ENCODE results near the gene TMEM150B.

TMEM150B gene

DNA sequence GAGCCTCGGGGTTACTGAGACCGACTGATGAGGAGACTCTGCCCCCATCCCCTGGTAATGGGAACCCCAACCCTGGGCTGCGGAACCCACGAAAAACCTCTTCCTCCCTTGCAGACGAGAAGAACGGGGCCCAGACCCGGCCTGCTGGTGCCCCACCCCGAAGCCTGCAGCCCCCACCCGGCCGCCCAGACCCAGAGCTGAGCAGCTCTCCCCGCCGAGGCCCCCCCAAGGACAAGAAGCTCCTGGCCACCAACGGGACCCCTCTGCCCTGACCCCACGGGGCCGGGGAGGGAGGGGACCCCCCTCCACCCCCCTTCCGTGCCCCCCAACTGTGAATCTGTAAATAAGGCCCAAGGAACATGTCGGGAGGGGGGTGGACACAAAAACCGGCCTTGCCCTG is 13.3 kb downstream of the TMEM150B start:
- H3K4me2 ChIP-seq (ENCODE audit: low read length), result no peak overlapping the region
- no peaks in the 10 kb centered on the region for H3K36me3 ChIP-seq (ENCODE audit: control insufficient read depth, low read length)
- no peaks in the 10 kb centered on the region for H3F3A ChIP-seq (ENCODE audit: control insufficient read depth, insufficient read depth)
- no peak overlapping the region for H3K27ac ChIP-seq (ENCODE audit: low read depth, low read length)
- H3K9me2 ChIP-seq (replicated peaks; ENCODE audit: control insufficient read depth, low read length), result no peaks in the 10 kb centered on the region
- no peaks in the 10 kb centered on the region; the same call in 1 of the 2 replicates for H3K27me3 ChIP-seq (ENCODE audit: control insufficient read depth, low read length)
- H3K4me1 ChIP-seq (ENCODE audit: control insufficient read depth, low read length), result peaks cover 38% of the 10 kb centered on the region
- H3K79me2 ChIP-seq (ENCODE audit: control insufficient read depth, low read length), result no peaks in the 10 kb centered on the region
- TF ChIP-seq, protein P1, sequence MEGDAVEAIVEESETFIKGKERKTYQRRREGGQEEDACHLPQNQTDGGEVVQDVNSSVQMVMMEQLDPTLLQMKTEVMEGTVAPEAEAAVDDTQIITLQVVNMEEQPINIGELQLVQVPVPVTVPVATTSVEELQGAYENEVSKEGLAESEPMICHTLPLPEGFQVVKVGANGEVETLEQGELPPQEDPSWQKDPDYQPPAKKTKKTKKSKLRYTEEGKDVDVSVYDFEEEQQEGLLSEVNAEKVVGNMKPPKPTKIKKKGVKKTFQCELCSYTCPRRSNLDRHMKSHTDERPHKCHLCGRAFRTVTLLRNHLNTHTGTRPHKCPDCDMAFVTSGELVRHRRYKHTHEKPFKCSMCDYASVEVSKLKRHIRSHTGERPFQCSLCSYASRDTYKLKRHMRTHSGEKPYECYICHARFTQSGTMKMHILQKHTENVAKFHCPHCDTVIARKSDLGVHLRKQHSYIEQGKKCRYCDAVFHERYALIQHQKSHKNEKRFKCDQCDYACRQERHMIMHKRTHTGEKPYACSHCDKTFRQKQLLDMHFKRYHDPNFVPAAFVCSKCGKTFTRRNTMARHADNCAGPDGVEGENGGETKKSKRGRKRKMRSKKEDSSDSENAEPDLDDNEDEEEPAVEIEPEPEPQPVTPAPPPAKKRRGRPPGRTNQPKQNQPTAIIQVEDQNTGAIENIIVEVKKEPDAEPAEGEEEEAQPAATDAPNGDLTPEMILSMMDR (IDR thresholded peaks at IDR 0.05; ENCODE audit: low read depth, low read length, poor library complexity, severe bottlenecking), result no peak
- TF ChIP-seq EZH2phosphoT487 (IDR thresholded peaks at IDR 0.05; ENCODE audit: borderline replicate concordance, low read length), result no peak
- H4K20me1 ChIP-seq (ENCODE audit: control insufficient read depth, insufficient read depth, low read depth, low read length), result no peaks in the 10 kb centered on the region
- no peak overlapping the region for H3K4me3 ChIP-seq (ENCODE audit: low read length)
- H3K9me3 ChIP-seq (ENCODE audit: control insufficient read depth, insufficient read depth, low read length), result no peaks in the 10 kb centered on the region

DNA sequence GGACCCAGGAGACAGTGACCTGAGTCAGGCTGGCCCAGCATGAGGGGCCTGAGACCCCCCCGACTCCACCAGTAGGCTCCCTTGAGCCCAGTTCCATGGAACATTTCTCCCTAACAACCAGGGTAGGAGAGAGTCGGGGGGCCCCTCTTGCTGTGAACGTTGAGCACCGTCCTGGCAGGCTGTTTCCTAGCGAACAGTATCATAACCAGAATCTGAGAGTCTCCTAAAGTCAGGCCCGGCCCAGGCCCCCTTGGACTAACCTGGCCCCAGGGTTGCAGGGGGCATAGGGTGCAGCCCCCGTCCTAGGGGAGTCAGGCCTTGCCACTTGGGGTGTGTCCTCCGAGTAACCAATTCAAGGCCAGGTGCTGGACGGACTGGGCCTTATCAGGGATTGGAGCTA is 13.7 kb downstream of the TMEM150B start:
- Histone ChIP-seq H3K36me3 (ENCODE audit: control insufficient read depth, low read length) (no peaks in the 10 kb centered on the region), H4K20me1 (ENCODE audit: control insufficient read depth, insufficient read depth, low read depth, low read length) (no peaks in the 10 kb centered on the region), H3K4me2 (ENCODE audit: low read length) (no peak overlapping the region), H3K9me3 (ENCODE audit: control insufficient read depth, insufficient read depth, low read length) (no peaks in the 10 kb centered on the region), H3K27me3 (ENCODE audit: control insufficient read depth, low read length) (no peaks in the 10 kb centered on the region; the same call in 1 of the 2 replicates), H3K4me1 (ENCODE audit: control insufficient read depth, low read length) (peaks cover 38% of the 10 kb centered on the region), H3K4me3 (ENCODE audit: low read length) (no peak overlapping the region), H3K27ac (ENCODE audit: low read depth, low read length) (no peak overlapping the region), H3K9me2 (replicated peaks; ENCODE audit: control insufficient read depth, low read length) (no peaks in the 10 kb centered on the region), H3F3A (ENCODE audit: control insufficient read depth, insufficient read depth) (no peaks in the 10 kb centered on the region), H3K79me2 (ENCODE audit: control insufficient read depth, low read length) (no peaks in the 10 kb centered on the region)
- TF ChIP-seq, protein P1 (IDR thresholded peaks at IDR 0.05; ENCODE audit: low read depth, low read length, poor library complexity, severe bottlenecking), result no peak
- TF ChIP-seq EZH2phosphoT487 (IDR thresholded peaks at IDR 0.05; ENCODE audit: borderline replicate concordance, low read length), result no peak

DNA sequence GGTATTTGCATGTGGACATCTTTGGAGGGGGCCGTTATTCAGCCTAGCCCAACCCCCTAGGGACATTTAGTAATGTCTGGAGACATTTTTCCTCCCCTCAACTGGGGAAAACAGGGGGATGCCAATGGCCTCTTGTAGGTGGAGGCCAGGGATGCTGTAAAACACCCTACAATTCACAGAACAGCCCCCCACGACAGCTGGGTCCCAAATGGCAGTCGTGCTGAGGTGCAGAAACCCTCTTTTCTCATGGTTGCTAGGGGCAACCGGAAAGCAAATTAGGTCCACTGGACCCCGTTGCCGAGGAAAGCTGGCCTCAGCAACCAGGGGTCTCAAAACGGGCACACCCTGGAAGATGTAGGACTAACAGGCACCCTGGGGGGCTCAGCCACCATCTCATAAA is 14.6 kb downstream of the TMEM150B start:
- no peaks in the 10 kb centered on the region for H4K20me1 ChIP-seq (ENCODE audit: control insufficient read depth, insufficient read depth, low read depth, low read length)
- no peaks in the 10 kb centered on the region for H3K9me3 ChIP-seq (ENCODE audit: control insufficient read depth, insufficient read depth, low read length)
- H3K4me1 ChIP-seq (ENCODE audit: control insufficient read depth, low read length), result peaks cover 38% of the 10 kb centered on the region
- no peaks in the 10 kb centered on the region for H3F3A ChIP-seq (ENCODE audit: control insufficient read depth, insufficient read depth)
- no peaks in the 10 kb centered on the region for H3K9me2 ChIP-seq (replicated peaks; ENCODE audit: control insufficient read depth, low read length)
- H3K27me3 ChIP-seq (ENCODE audit: control insufficient read depth, low read length), result no peaks in the 10 kb centered on the region; the same call in 1 of the 2 replicates
- TF ChIP-seq, protein P1 (IDR thresholded peaks at IDR 0.05; ENCODE audit: low read depth, low read length, poor library complexity, severe bottlenecking), result no peak
- no peak for TF ChIP-seq EZH2phosphoT487 (IDR thresholded peaks at IDR 0.05; ENCODE audit: borderline replicate concordance, low read length)
- H3K36me3 ChIP-seq (ENCODE audit: control insufficient read depth, low read length), result no peaks in the 10 kb centered on the region
- H3K4me2 ChIP-seq (ENCODE audit: low read length), result peak overlapping the region; percentile 37
- H3K79me2 ChIP-seq (ENCODE audit: control insufficient read depth, low read length), result no peaks in the 10 kb centered on the region
- H3K27ac ChIP-seq (ENCODE audit: low read depth, low read length), result no peak overlapping the region
- no peak overlapping the region for H3K4me3 ChIP-seq (ENCODE audit: low read length)

Measured in DOHH2 (cell line).